ENCODE data around the gene FGD5.

DNA sequence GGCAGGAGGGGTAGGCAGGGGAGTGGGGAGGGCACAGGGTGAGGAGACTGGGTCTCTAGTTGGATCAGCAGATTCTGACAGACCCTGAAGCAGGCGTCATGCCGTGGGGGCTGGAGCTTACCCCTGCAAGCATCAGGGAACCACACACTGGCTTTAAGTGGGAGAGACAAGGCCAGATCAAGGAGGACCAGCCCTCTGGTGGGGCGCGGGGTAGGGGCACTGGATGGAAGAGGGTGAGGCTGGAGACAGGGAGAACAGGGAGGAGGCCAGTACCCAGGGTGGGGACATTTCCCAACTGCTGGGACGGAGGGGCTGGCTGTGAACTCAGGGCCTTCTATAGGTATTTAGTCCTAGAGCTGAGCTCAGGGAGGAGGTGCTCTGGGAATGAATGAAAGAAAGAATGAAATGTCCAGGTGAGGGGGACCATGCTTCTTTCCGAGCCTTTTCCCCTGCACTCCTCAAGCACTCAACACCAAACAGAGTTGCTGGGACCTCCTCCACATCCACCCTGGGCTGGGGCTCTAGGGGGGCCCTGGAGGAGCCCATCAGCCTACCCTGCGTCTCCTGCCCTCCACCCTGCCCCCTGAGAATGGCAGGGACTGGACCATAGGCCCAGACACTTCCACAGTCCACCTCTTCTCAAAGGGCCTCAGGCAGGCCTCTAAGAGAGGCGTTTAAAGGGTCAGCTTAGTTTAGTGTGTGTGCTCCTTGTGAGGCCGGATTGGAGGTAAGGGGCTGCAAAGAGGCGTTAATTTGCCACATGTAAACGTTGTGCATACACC, 49.0 kb upstream of the FGD5 start:
- TF ChIP-seq POLR2A (IDR thresholded peaks at IDR 0.05): no peak
- TF ChIP-seq, protein P1, sequence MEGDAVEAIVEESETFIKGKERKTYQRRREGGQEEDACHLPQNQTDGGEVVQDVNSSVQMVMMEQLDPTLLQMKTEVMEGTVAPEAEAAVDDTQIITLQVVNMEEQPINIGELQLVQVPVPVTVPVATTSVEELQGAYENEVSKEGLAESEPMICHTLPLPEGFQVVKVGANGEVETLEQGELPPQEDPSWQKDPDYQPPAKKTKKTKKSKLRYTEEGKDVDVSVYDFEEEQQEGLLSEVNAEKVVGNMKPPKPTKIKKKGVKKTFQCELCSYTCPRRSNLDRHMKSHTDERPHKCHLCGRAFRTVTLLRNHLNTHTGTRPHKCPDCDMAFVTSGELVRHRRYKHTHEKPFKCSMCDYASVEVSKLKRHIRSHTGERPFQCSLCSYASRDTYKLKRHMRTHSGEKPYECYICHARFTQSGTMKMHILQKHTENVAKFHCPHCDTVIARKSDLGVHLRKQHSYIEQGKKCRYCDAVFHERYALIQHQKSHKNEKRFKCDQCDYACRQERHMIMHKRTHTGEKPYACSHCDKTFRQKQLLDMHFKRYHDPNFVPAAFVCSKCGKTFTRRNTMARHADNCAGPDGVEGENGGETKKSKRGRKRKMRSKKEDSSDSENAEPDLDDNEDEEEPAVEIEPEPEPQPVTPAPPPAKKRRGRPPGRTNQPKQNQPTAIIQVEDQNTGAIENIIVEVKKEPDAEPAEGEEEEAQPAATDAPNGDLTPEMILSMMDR (IDR thresholded peaks at IDR 0.05): no peak

Measured in esophagus squamous epithelium (tissue), 4 donors.